GM19240 (cell line): ENCODE data around the gene CDH5.
"Not testable (repeated sequence)": the region's sequence is repeated elsewhere in the genome, so short reads cannot be mapped to it uniquely, and the experiment has no call there.

ENCODE experiments used
- DNase-seq: peaks from one replicate; pipeline ENCODE4 v3.0.0; 2011; ENCODE audit warnings: low spot score; ENCODE audit not compliant: insufficient read length

The CDH5 gene

GRCh38 chr16:66437391-66437945 lies 71.0 kb downstream of the CDH5 start:
- no peak for DNase-seq

GRCh38 chr16:66438536-66438935 lies 72.0 kb downstream of the CDH5 start:
- no peak for DNase-seq

- DNase-seq = no peak
These were observed 72.7 kb downstream of the CDH5 start for GRCh38 chr16:66439051-66439730.

- no peak for DNase-seq
These were observed 73.8 kb downstream of the CDH5 start for GRCh38 chr16:66440271-66440802.

- no peak for DNase-seq
These were observed 74.5 kb downstream of the CDH5 start for GRCh38 chr16:66440970-66441369.

- DNase-seq = no peak
These were observed 75.3 kb downstream of the CDH5 start for GRCh38 chr16:66441586-66442375.

GRCh38 chr16:66442502-66443268 lies 76.2 kb downstream of the CDH5 start:
- no peak for DNase-seq

GRCh38 chr16:66443269-66443652 lies 76.8 kb downstream of the CDH5 start:
- DNase-seq = no peak

- no peak for DNase-seq
These were observed 77.6 kb downstream of the CDH5 start for GRCh38 chr16:66444049-66444481.

GRCh38 chr16:66446737-66447136 lies 80.2 kb downstream of the CDH5 start:
- no peak for DNase-seq

- no peak for DNase-seq
These were observed 81.0 kb downstream of the CDH5 start for GRCh38 chr16:66447491-66447890.

- no peak for DNase-seq
These were observed 85.1 kb downstream of the CDH5 start for GRCh38 chr16:66451548-66451947.

GRCh38 chr16:66453230-66453629 lies 86.7 kb downstream of the CDH5 start:
- not testable (repeated sequence) for DNase-seq
